ENCODE results near the gene ZNF281. TPM values are rescaled to one million over a fixed set of nuclear protein-coding genes. Genes with fewer than 3 reads are reported as not detected.

The ZNF281 gene
- total and polyA plus RNA-seq, 9 of the 15 experiments (the other 6 are each of a cell fraction or from before 2014, with no cell fraction given): 9.6 to 24.9 (median 16.5) TPM

GRCh38 chr1:200429221-200429751, 19.4 kb upstream of the ZNF281 start (continued):
- no peak for TF ChIP-seq ZNF143 (CRISPR knock-in tag; IDR thresholded peaks at IDR 0.05)
- TF ChIP-seq HMG20A (CRISPR knock-in tag; conservative IDR thresholded peaks at IDR 0.05): no peak
- no peak for TF ChIP-seq HNRNPL (IDR thresholded peaks at IDR 0.05; ENCODE audit: low read depth, low read length)
- TF ChIP-seq ZNF431 (CRISPR knock-in tag; IDR thresholded peaks at IDR 0.05): no peak
- peak in 1 of 2 experiments; percentile 90; a peak in 2 of 4 replicates for TF ChIP-seq MLLT1 (IDR thresholded peaks at IDR 0.05)

GRCh38 chr1:200428482-200429205, 18.8 kb upstream of the ZNF281 start:
- H3K4me1 ChIP-seq (replicated peaks in 1 of 2; ENCODE audit: control insufficient read depth in 2 of 2, insufficient read depth in 2 of 2, low read length in 2 of 2): peaks cover 0 to 3% of the 10 kb centered on the region in 2 experiments; a peak in 1 of 5 replicates
- no peak overlapping the region for H3K4me2 ChIP-seq (ENCODE audit: insufficient read depth, low read length)
- ATAC-seq (no peak), DNase-seq (ENCODE audit: extremely low read depth in 1 of 4, low spot score in 3 of 4) (no peak), FAIRE-seq (peak; percentile 11)
- H3K9me1 ChIP-seq (ENCODE audit: control insufficient read depth, insufficient read depth, low read length): no peaks in the 10 kb centered on the region
- POLR2A ChIA-PET: interaction anchor here (0.6 to 1.4 kb wide), 4 partner anchors 8 to 16 kb away, joined by 3 to 7 read pairs (median 4); no protein-coding TSS in a partner anchor
- intact Hi-C loops (cut with micrococcal nuclease) (no loop called here), in situ Hi-C loops (cut with MboI) (no loop called here)
- no peak overlapping the region for H3K9ac ChIP-seq (ENCODE audit: insufficient read depth in 1 of 2, low read depth in 2 of 2, low read length in 2 of 2)
- H3K36me3 ChIP-seq (ENCODE audit: control insufficient read depth, insufficient read depth, low read length): no peaks in the 10 kb centered on the region
- no peak overlapping the region for H3K4me3 ChIP-seq
- H3K27me3 ChIP-seq (ENCODE audit: control insufficient read depth in 2 of 2, insufficient read depth in 2 of 2, low read length in 2 of 2): 0 out of 5 replicates have a peak, but pooled peaks cover 0 to under 1% of the 10 kb centered on the region in 2 experiments
- H4K20me1 ChIP-seq (replicated peaks; ENCODE audit: control insufficient read depth, insufficient read depth, low read length): no peaks in the 10 kb centered on the region
- H3K79me2 ChIP-seq (ENCODE audit: control insufficient read depth, insufficient read depth, low read length): no peaks in the 10 kb centered on the region
- H2AFZ ChIP-seq (ENCODE audit: low read depth, low read length): no peak overlapping the region
- CTCF ChIA-PET (ENCODE audit: low intra/inter-chr PET ratio): no interaction called here
- H3K27ac ChIP-seq (ENCODE audit: extremely low read depth, low read depth, low read length): no peak overlapping the region
- no peaks in the 10 kb centered on the region; the same call in 1 of the 2 replicates for H3K9me3 ChIP-seq (replicated peaks; ENCODE audit: control insufficient read depth, insufficient read depth, low read depth, low read length)
- no TSS peak for BruUV-seq (replicated peaks)
- WGBS (ENCODE audit: insufficient coverage, low coverage, missing lambda C conversion rate): 26% methylated on average over 4 of the region's 4 CpGs
- TF ChIP-seq, protein P1, sequence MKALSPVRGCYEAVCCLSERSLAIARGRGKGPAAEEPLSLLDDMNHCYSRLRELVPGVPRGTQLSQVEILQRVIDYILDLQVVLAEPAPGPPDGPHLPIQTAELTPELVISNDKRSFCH (CRISPR knock-in tag; IDR thresholded peaks at IDR 0.05): no peak
- TF ChIP-seq, protein P1 (tag; IDR thresholded peaks at IDR 0.05): no peak
- TF ChIP-seq EGR1 (conservative IDR thresholded peaks at IDR 0.05) (no peak), ETV6 (IDR thresholded peaks at IDR 0.05; ENCODE audit: borderline replicate concordance in 1 of 2, low read depth in 2 of 2, low read length in 1 of 2) (no peak), ETV6 (CRISPR knock-in tag; IDR thresholded peaks at IDR 0.05; ENCODE audit: borderline replicate concordance) (no peak), JUND (IDR thresholded peaks at IDR 0.05; ENCODE audit: borderline replicate concordance, low read depth, low read length) (no peak), JUND (tag; IDR thresholded peaks at IDR 0.05; ENCODE audit: borderline replicate concordance, low read depth, low read length) (no peak), RFX5 (IDR thresholded peaks at IDR 0.05; ENCODE audit: low read depth, low read length) (no peak), NFYB (IDR thresholded peaks at IDR 0.05; ENCODE audit: extremely low read depth, insufficient read length) (no peak), ZNF76 (CRISPR knock-in tag; IDR thresholded peaks at IDR 0.05; ENCODE audit: borderline replicate concordance) (no peak), FOXJ3 (CRISPR knock-in tag; IDR thresholded peaks at IDR 0.05) (no peak)
- TF ChIP-seq, protein P2, sequence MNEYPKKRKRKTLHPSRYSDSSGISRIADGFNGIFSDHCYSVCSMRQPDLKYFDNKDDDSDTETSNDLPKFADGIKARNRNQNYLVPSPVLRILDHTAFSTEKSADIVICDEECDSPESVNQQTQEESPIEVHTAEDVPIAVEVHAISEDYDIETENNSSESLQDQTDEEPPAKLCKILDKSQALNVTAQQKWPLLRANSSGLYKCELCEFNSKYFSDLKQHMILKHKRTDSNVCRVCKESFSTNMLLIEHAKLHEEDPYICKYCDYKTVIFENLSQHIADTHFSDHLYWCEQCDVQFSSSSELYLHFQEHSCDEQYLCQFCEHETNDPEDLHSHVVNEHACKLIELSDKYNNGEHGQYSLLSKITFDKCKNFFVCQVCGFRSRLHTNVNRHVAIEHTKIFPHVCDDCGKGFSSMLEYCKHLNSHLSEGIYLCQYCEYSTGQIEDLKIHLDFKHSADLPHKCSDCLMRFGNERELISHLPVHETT (CRISPR knock-in tag; conservative IDR thresholded peaks at IDR 0.05 in 1 of 2, IDR thresholded peaks at IDR 0.05 in 1 of 2): no peak

All from K562 (cell line).